Measurements from ENCODE around the gene DEGS1. TPM values are rescaled to one million over a fixed set of nuclear protein-coding genes. Genes with fewer than 3 reads are reported as not detected.

DEGS1 gene
- total RNA-seq (10 to 100 TPM; 35.0 to 35.2 TPM), polyA plus RNA-seq (10 to 100 TPM; 49.0 to 77.9 (median 63.4) TPM), total RNA-seq (43.2 to 54.3 (median 48.5) reads per million in 6 experiments)

GRCh38 chr1:224182866-224183590 lies at the start of gene DEGS1:
Gene DEGS1, plus strand, starts transcription at chr1:224183240. Its CDS starts 97 bp downstream, at chr1:224183337.
- H3K27ac Mint-ChIP-seq, result peak within 1 kb of the TSS; percentile 89 to 99 (median 96)
- H3K36me3 Mint-ChIP-seq, result peaks cover 0 to 11% (median 0%) of the 10 kb centered on the region in 3 donors
- no peaks in the 10 kb centered on the region for H3K9me3 Mint-ChIP-seq
- POLR2A ChIA-PET, result interaction anchor here (0.7 to 2.9 kb wide), 21 partner anchors 8 to 1539 kb away, joined by 3 to 19 read pairs (median 4); partner anchors contain the start of genes CNIH4, FBXO28, NVL and WDR26
- peak; percentile 77 to 84 for ATAC-seq
- H3K27me3 Mint-ChIP-seq, result no peaks in the 10 kb centered on the region
- H3K4me1 Mint-ChIP-seq, result peaks cover 17 to 56% (median 44%) of the 10 kb centered on the region in 4 donors
- peak; percentile 77 to 88 (median 82) for DNase-seq
- peak within 1 kb of the TSS; percentile 84 to 96 (median 93) for H3K4me3 Mint-ChIP-seq

- Mint-ChIP-seq H3K27me3 (no peaks in the 10 kb centered on the region), H3K4me1 (no peaks in the 10 kb centered on the region), H3K36me3 (peaks cover 0 to 80% (median 29%) of the 10 kb centered on the region in 3 donors), H3K27ac (no peak overlapping the region), H3K9me3 (no peaks in the 10 kb centered on the region), H3K4me3 (no peak overlapping the region)
- ATAC-seq (no peak), DNase-seq (no peak)
- POLR2A ChIA-PET, result no interaction called here
These were observed 49.2 kb upstream of the DEGS1 start for GRCh38 chr1:224133741-224134299.

- ATAC-seq (no peak), DNase-seq (no peak)
- H3K27me3 Mint-ChIP-seq, result no peaks in the 10 kb centered on the region
- no peak overlapping the region for H3K4me3 Mint-ChIP-seq
- no peaks in the 10 kb centered on the region for H3K4me1 Mint-ChIP-seq
- H3K9me3 Mint-ChIP-seq, result no peaks in the 10 kb centered on the region
- H3K36me3 Mint-ChIP-seq, result peaks cover 0 to 78% (median 10%) of the 10 kb centered on the region in 3 donors
- peak overlapping the region in 2 of 10 donors; percentile 35 to 64 for H3K27ac Mint-ChIP-seq
- POLR2A ChIA-PET, result interaction anchor here (0.5 to 1.2 kb wide), 2 partner anchors 45 to 214 kb away, joined by 3 to 4 read pairs; partner anchors contain the start of gene DEGS1
These were observed 45.5 kb upstream of the DEGS1 start for GRCh38 chr1:224137518-224137917.

GRCh38 chr1:224138198-224138597 lies 44.8 kb upstream of the DEGS1 start:
- Mint-ChIP-seq H3K27me3 (no peaks in the 10 kb centered on the region), H3K36me3 (peaks cover 0 to 77% (median 10%) of the 10 kb centered on the region in 3 donors), H3K9me3 (no peaks in the 10 kb centered on the region), H3K4me3 (no peak overlapping the region), H3K4me1 (peaks cover 0 to under 1% (median 0%) of the 10 kb centered on the region in 4 donors), H3K27ac (no peak overlapping the region)
- DNase-seq (no peak), ATAC-seq (no peak)
- POLR2A ChIA-PET, result interaction anchor here (1.2 kb wide), 1 partner anchor 44 kb away, joined by 4 read pairs; the partner anchor contains the start of gene DEGS1

GRCh38 chr1:224141693-224142092 lies 41.3 kb upstream of the DEGS1 start:
- POLR2A ChIA-PET, result interaction anchor here (0.9 kb wide), 1 partner anchor 27 kb away, joined by 3 read pairs; no protein-coding TSS in a partner anchor
- Mint-ChIP-seq H3K4me3 (no peak overlapping the region), H3K27ac (no peak overlapping the region), H3K27me3 (no peaks in the 10 kb centered on the region), H3K36me3 (peaks cover 0 to 63% (median 11%) of the 10 kb centered on the region in 3 donors), H3K4me1 (peaks cover 0 to 8% (median 2%) of the 10 kb centered on the region in 4 donors), H3K9me3 (no peaks in the 10 kb centered on the region)
- no peak for DNase-seq
- no peak for ATAC-seq

GRCh38 chr1:224149709-224150108 lies 33.3 kb upstream of the DEGS1 start:
- DNase-seq (no peak), ATAC-seq (no peak)
- Mint-ChIP-seq H3K9me3 (no peaks in the 10 kb centered on the region), H3K4me1 (peaks cover 10 to 20% (median 13%) of the 10 kb centered on the region in 4 donors), H3K36me3 (peaks cover 0 to 42% (median 0%) of the 10 kb centered on the region in 3 donors), H3K4me3 (no peak overlapping the region), H3K27me3 (no peaks in the 10 kb centered on the region), H3K27ac (peak overlapping the region in 6 of 10 donors; percentile 7 to 74 (median 33))
- POLR2A ChIA-PET, result no interaction called here

- Mint-ChIP-seq H3K36me3 (peaks cover 0 to 45% (median 0%) of the 10 kb centered on the region in 3 donors), H3K27me3 (no peaks in the 10 kb centered on the region), H3K27ac (peak overlapping the region in 6 of 10 donors; percentile 1 to 85 (median 24)), H3K4me3 (no peak overlapping the region), H3K9me3 (no peaks in the 10 kb centered on the region), H3K4me1 (peaks cover 10 to 13% (median 12%) of the 10 kb centered on the region in 4 donors)
- ATAC-seq (no peak), DNase-seq (no peak)
- POLR2A ChIA-PET, result no interaction called here
These were observed 31.9 kb upstream of the DEGS1 start for GRCh38 chr1:224151117-224151516.

- Mint-ChIP-seq H3K27me3 (no peaks in the 10 kb centered on the region), H3K27ac (no peak overlapping the region), H3K4me1 (no peaks in the 10 kb centered on the region), H3K4me3 (no peak overlapping the region), H3K36me3 (peaks cover 4 to 59% (median 11%) of the 10 kb centered on the region in 3 donors), H3K9me3 (no peaks in the 10 kb centered on the region)
- no peak for ATAC-seq
- POLR2A ChIA-PET, result no interaction called here
- DNase-seq, result no peak
These were observed 25.7 kb upstream of the DEGS1 start for GRCh38 chr1:224157316-224157715.

GRCh38 chr1:224159541-224159940 lies 23.5 kb upstream of the DEGS1 start:
- Mint-ChIP-seq H3K4me3 (no peak overlapping the region), H3K9me3 (no peaks in the 10 kb centered on the region), H3K27me3 (no peaks in the 10 kb centered on the region), H3K4me1 (peaks cover 0 to 3% (median under 1%) of the 10 kb centered on the region in 4 donors), H3K36me3 (peaks cover 4 to 49% (median 11%) of the 10 kb centered on the region in 3 donors), H3K27ac (no peak overlapping the region)
- DNase-seq, result no peak
- POLR2A ChIA-PET, result no interaction called here
- no peak for ATAC-seq

- H3K9me3 Mint-ChIP-seq, result no peaks in the 10 kb centered on the region
- POLR2A ChIA-PET, result no interaction called here
- no peak for DNase-seq
- no peak overlapping the region for H3K27ac Mint-ChIP-seq
- no peaks in the 10 kb centered on the region for H3K27me3 Mint-ChIP-seq
- peaks cover 0 to 3% (median 1%) of the 10 kb centered on the region in 4 donors for H3K4me1 Mint-ChIP-seq
- no peak overlapping the region for H3K4me3 Mint-ChIP-seq
- peaks cover 4 to 46% (median 11%) of the 10 kb centered on the region in 3 donors for H3K36me3 Mint-ChIP-seq
- ATAC-seq, result no peak
These were observed 22.8 kb upstream of the DEGS1 start for GRCh38 chr1:224160171-224160682.

- Mint-ChIP-seq H3K4me3 (no peak overlapping the region), H3K36me3 (peaks cover 0 to 24% (median 4%) of the 10 kb centered on the region in 3 donors), H3K4me1 (peaks cover 0 to 3% (median 2%) of the 10 kb centered on the region in 4 donors), H3K27me3 (no peaks in the 10 kb centered on the region), H3K9me3 (no peaks in the 10 kb centered on the region), H3K27ac (no peak overlapping the region)
- POLR2A ChIA-PET, result no interaction called here
- DNase-seq, result no peak
- no peak for ATAC-seq
These were observed 20.3 kb upstream of the DEGS1 start for GRCh38 chr1:224162768-224163167.

- no peak overlapping the region for H3K27ac Mint-ChIP-seq
- H3K4me3 Mint-ChIP-seq, result no peak overlapping the region
- POLR2A ChIA-PET, result no interaction called here
- no peak for ATAC-seq
- H3K9me3 Mint-ChIP-seq, result no peaks in the 10 kb centered on the region
- no peak for DNase-seq
- H3K4me1 Mint-ChIP-seq, result peaks cover 0 to 3% (median 2%) of the 10 kb centered on the region in 4 donors
- no peaks in the 10 kb centered on the region for H3K27me3 Mint-ChIP-seq
- peaks cover 0 to 18% (median 0%) of the 10 kb centered on the region in 3 donors for H3K36me3 Mint-ChIP-seq
These were observed 19.7 kb upstream of the DEGS1 start for GRCh38 chr1:224163311-224163710.

All from naive thymus-derived CD8-positive, alpha-beta T cell (primary cell).